Measurements from ENCODE around the gene SPINK7.
"Not testable (repeated sequence)": the region's sequence is repeated elsewhere in the genome, so short reads cannot be mapped to it uniquely, and the experiment has no call there.

SPINK7 gene

DNA sequence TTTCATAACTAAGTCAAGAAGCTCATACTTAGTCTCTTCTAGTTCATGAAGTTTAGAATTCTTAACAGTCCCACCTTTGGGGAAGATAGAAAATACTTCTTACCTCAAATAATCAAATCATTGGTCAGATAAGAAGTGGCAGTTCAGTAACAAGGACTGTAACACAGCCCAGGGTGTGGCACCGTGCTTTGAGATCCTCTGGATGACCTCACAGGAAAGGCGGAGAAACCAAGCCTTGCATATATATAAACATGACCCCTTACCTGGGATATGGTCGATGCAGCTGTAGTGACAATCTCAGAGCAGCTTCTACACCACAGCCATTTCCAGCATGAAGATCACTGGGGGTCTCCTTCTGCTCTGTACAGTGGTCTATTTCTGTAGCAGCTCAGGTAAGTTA lies at the start of gene SPINK7:
TSS of gene SPINK7 (plus strand) at position 271 of the 400 bp plus-strand sequence. CDS start at position 332, 61 bp downstream.
- in situ Hi-C loops (cut with MboI; ENCODE audit: low sequenced_read_pairs): no loop called here

DNA sequence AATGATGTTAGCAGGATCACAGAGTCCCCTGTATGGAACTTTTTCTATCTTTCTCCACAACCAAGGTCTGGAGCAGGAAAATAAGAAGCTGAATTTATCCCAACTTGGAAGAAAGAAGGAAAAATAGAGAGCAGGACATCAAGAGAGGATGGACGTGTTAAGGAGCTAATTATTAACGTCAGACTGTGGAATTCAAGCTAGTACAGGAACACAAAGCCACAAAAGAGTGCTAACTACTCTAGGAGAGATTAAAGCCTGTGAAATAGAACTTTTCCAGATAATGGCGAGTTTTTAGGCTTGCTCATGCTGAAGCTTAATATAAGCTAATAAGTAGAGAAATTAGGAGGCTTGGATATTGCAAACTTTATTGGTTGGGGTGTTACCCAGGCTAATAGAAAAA lies 44.3 kb upstream of the SPINK7 start:
- in situ Hi-C loops (cut with MboI; ENCODE audit: low sequenced_read_pairs): no loop called here

DNA sequence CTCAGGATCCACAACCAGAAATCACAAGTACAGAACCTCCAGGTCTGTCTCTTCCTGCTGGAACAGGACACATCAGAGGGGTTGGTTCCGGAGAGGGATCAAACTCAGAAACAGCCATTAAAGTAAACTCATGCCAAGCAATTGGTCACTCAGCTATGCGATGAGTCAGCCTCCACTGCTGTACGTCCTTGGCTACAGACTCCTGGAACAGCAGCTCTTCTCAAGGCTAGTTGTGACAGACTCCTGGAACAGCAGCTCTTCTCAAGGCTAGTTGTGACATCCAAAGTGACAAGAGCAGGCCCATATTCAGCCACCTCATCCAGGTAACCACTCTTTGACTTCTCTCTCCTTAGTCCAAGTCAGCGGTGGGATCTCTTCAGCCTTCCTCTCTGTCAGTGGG lies 43.7 kb upstream of the SPINK7 start, which contains the start of gene SPINK13:
TSS of gene SPINK13 (plus strand) at position 229 of the 400 bp plus-strand sequence. CDS start 1,279 bp downstream, outside the sequence.
- in situ Hi-C loops (cut with MboI; ENCODE audit: low sequenced_read_pairs): no loop called here

DNA sequence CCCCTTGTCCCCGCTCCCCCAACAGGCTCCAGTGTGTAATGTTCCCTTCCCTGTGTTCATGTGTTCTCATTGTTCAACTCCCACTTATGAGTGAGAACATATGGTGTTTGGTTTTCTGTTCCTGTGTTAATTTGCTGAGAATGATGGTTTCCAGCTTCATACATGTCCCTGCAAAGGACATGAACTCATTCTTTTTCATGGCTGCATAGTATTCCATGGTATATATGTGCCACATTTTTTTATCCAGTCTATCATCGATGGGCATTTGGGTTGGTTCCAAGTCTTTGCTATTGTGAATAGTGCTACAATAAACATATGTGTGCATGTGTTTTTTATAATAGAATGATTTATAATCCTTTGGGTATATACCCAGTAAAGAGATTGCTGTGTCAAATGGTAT lies 37.1 kb upstream of the SPINK7 start:
- in situ Hi-C loops (cut with MboI; ENCODE audit: low sequenced_read_pairs): not testable (repeated sequence)

DNA sequence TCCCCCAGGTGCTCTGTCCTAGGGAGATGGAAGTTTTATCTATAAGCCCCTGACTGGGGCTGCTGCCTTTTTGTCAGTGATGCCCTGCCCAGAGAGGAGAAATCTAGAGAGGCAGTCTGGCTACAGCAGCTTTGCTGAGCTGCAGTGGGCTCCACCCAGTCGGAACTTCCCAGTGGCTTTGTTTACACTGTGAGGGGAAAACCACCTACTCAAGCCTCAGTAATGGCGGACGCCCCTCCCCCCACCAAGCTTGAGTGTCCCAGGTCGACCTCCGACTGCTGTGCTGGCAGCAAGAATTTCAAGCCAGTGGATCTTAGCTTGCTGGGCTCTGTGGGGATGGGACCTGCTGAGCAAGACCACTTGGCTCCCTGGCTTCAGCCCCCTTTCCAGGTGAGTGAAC lies 31.3 kb upstream of the SPINK7 start:
- in situ Hi-C loops (cut with MboI; ENCODE audit: low sequenced_read_pairs): not testable (repeated sequence)

DNA sequence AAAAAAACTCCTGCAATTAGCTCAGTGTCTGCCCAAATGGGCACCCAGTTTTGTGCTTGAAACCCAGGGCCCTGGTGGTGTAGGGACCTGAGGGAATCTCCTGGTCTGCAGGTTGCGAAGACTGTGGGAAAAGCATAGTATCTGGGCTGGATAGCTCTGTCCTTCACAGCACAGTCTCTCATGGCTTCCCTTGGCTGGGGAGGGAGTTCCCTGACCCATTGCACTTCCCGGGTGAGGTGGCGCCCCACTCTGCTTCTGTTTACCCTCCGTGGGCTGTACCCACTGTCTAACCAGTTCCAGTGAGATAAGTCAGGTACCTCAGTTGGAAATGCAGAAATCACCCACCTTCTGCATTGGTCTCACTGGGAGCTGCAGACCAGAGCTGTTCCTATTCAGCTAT lies 30.9 kb upstream of the SPINK7 start:
- in situ Hi-C loops (cut with MboI; ENCODE audit: low sequenced_read_pairs): not testable (repeated sequence)

DNA sequence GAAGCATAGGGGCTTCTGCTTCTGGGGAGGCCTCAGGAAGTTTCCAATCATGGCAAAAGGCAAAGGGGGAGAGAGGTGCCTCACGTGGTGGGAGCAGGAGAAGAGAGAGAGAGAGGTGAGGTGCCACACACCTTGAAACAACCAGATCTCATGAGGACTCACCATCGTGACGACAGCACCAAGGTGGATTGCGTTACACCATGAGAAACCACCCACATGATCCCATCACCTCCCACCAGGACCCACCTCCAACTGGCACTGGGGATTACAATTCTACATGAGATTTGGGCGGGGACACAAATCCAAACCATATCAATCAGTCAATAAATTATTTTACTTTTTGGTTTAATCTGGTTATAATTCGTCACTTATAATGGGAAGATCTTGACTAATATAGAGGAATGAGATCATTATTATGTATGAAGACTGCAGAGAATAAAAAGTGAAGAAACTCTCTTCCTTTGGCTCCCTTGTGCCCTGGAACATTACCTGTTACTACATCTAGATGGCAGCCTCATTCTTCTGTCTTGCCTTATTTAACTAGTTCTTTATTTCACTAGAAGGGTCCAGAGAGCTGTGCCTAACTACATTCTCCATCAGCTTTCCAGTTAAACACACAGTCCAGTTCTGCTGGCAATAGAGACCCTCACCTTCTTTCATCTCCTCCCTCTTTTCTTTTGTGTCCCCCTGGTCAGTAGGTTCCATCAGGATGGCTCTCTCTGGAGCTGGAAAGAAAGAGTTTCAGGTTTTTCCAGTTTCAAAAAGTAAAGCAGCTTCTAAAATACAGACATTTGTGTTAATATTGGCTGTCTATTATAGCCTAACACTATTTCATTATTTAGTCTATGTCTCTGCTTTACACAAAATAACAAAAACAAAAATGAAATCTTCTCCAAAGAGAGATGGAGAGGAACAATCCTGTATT lies 21.7 kb upstream of the SPINK7 start:
- in situ Hi-C loops (cut with MboI; ENCODE audit: low sequenced_read_pairs): no loop called here

DNA sequence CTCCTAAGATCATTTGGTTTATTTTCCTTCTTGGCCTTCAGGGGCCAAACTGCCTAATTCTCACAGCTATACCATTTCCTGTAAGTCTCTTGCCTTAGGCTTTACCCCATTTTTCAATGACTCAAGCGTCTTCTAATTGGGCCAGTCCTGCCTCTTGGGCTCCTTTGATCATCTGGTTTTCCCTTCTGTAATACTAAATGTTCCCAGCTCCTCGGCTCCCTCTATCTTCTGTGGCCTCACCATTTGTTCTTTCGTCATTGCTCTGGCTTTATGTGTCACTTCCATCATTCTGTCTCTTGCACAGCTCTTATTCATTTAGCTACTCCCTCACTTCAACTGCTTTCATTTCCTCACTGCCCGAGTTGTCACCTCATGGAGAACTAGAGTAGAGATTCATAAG lies 14.5 kb upstream of the SPINK7 start:
- in situ Hi-C loops (cut with MboI; ENCODE audit: low sequenced_read_pairs): no loop called here

DNA sequence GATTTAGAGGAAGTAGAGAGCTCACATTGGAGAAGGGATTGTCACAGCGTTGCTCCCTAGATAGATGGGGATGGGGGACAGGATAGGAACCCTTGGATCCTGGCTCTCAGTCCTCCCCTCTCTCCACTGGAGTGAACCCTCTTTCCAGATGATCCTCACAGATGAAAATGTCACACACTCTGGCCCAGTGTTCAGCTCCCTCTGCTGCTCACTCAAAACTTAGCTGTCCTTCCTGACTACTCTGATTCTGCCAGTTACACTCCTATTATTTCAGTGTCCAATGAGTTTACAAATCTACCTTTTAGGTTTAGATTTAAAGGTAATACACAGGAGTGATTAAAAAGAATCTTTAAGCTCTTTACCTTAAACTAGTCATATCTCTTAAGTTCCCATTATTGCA lies 5.8 kb upstream of the SPINK7 start:
- in situ Hi-C loops (cut with MboI; ENCODE audit: low sequenced_read_pairs): no loop called here

DNA sequence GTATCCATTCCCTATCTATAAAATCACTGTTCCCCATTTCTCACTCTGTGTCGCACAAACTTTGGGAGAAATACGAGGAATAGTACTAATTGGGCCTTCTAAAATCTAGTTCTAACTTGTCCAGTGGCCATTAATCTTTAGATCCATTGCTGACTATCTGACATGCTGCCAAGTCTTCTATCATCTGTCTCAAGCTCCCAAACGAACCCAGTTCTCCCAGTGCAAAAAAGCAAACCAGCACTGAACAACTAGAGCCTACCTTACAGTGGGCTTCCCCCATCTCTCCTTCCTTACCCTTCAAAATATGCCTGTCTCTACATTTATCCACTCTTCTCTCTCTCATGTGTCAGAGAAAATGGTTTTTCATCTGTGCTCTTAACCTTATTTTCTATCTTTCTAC lies 3.2 kb upstream of the SPINK7 start:
- in situ Hi-C loops (cut with MboI; ENCODE audit: low sequenced_read_pairs): no loop called here

DNA sequence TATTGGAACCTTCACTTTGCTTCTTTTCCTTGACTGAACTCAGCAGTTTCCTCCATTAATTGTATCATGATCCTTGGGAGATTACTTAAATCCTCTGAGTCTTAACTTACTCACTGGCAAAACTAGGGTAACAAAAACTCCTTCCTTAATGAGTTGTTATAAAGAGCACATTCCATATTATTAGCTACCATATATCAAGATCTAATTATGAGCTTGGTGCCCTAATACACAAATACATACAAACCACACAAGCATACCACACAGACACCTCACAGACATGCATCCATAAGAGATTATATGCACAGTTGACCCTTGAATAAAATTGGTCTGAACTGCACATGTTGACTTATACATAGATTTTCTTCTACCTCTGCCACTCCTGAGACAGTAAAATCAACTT lies 2.5 kb upstream of the SPINK7 start:
- in situ Hi-C loops (cut with MboI; ENCODE audit: low sequenced_read_pairs): no loop called here

DNA sequence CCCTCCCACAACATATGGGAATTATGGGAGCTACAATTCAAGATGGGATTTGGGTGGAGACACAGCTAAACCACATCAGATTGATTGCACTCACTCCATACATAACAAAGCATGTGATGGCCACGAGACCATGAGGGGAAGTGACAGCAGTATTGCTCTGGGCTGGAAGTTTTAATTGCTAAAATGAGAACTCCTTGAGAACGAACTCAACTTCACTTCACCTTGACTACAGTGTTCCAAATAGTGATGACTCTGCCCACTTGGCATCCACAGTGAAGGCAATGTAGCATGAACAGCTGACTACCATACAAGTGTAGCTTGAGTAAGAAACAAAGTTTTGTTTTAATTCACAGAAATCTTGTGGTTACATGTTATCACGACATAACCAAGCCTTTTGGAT lies 739 bp upstream of the SPINK7 start:
- in situ Hi-C loops (cut with MboI; ENCODE audit: low sequenced_read_pairs): no loop called here

DNA sequence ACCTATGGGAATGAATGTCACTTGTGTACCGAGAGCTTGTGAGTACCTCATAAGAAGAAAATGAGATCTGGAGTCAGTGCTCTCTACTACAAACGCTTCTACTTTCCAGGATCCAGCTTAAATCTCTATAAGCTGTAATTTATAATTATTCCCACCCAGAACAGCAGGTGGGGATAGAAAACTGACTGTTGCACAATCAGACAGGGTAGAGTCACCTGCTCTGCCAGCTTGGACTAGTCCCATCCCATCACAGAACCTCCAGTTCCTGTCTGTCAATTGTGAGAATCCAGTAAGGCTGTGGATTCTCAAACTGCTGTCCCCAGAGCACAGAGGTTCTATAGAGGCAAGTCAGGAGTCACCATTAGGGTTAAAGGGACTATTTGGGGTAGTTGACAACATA lies 2.0 kb downstream of the SPINK7 start:
- in situ Hi-C loops (cut with MboI; ENCODE audit: low sequenced_read_pairs): no loop called here

DNA sequence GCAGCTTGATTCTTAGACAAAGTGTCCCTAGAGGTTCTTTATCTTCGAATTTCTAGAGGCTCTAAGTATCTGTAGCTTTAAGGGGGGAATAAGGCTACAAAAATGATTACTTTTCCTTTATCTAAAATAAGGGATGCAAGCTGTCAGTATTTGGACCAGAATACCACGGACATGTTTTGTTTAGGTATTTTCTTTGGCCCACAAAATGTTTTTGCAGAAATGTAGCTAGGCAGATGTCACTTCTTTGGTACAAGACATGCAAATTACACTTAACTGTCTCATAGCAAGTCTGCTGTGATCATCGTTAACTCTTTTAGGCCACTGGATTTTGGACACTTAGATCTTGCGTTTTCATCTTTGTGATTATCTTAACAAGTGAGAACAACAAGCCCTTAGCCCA lies 2.5 kb downstream of the SPINK7 start:
- in situ Hi-C loops (cut with MboI; ENCODE audit: low sequenced_read_pairs): no loop called here

DNA sequence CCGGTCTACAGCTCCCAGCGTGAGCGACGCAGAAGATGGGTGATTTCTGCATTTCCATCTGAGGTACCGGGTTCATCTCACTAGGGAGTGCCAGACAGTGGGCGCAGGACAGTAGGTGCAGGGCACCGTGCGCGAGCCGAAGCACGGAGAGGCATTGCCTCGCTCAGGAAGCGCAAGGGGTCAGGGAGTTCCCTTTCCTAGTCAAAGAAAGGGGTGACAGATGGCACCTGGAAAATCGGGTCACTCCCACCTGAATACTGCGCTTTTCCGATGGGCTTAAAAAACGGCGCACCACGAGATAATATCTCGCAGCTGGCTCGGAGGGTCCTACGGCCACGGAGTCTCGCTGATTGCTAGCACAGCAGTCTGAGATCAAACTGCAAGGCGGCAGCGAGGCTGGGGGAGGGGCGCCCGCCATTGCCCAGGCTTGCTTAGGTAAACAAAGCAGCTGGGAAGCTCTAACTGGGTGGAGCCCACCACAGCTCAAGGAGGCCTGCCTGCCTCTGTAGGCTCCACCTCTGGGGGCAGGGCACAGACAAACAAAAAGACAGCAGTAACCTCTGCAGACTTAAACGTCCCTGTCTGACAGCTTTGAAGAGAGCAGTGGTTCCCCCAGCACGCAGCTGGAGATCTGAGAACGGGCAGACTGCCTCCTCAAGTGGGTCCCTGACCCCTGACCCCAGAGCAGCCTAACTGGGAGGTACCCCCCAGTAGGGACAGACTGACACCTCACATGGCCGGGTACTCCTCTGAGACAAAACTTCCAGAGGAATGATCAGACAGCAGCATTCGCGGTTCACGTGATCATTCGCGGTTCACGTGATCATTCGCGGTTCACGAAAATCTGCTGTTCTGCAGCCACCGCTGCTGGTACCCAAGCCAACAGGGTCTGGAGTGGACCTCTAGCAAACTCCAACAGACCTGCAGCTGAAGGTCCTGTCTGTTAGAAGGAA lies 8.1 kb downstream of the SPINK7 start:
- in situ Hi-C loops (cut with MboI; ENCODE audit: low sequenced_read_pairs): not testable (repeated sequence)

DNA sequence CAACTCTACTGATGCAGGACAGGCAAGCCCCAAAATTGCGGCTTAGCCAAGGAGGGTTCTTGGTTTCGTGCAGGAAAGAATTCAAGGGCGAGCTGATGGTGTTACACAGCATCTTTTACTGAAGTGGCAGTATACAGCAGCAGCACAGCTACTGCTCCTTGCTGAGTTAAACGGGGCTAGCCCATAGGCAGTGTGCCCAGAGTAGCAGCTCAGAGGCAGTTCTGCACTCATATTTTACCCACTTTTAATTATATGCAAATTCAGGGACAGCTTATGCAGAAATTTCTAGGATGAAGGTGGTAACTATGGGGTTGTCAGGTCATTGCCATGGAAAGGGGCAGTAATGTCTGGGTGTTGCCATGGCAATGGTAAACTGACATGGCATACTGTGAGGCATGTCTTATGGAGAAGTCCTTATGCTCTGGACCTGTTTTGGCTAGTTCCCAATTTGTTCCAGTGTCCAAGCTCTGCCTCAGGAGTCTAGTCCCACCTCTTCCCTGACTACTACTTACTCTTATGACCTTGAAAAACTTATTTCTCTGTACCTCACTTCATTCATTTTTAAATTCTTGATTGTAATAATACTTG lies 21.1 kb downstream of the SPINK7 start:
- in situ Hi-C loops (cut with MboI; ENCODE audit: low sequenced_read_pairs): no loop called here

DNA sequence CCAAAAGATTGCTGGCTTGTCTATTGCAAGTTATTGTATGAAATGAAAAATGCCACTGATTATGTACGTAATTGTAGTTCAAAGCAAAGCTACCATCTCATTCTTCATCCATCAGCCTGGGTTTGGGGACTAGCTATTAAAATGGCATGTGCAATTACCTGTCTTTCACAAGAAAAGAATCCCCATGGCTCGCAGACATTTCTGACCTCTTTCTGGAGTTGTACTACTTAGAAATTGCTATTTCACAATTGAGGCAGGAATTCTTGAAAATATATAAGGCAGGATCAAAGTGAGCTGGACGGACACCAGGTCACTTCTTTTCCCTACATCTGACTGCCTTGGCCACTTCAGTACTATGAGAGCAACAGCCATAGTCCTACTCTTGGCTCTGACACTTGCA lies 23.0 kb downstream of the SPINK7 start, which contains the start of gene SPINK9:
TSS of gene SPINK9 (plus strand) at position 301 of the 400 bp plus-strand sequence. CDS start at position 356, 55 bp downstream.
- in situ Hi-C loops (cut with MboI; ENCODE audit: low sequenced_read_pairs): no loop called here

DNA sequence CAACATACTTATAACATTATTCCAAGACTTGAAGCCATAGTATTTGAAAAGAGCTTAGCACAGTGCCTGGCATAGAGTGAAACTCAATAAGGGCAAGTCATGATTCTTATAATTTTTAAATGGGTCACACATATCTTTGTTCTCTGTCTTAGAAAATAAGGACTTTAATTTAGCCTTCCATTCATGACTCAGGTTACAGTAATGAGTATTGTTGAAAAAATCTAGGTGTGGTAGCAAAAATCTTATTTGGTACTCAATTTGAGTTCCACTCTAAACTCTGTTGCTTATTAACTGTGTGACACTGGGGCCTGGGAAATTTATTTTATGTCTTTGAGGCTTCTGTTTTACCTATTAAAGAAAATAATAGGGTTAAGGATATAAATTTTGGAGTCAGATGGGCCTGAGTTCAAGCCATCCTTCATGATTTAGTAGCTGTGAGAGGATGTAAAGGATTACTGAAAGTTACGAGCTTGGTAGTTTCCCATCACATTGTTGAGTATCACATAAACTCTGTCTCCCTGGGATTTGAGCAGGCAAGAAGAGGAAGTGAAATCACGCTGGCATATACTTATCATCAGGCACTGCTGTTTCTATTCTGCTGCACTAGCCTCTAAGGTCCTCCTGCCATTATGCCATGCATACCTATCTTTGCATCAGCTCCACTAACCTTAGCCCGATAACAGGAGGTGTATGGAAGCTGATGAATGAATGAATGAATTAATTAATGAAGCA lies 24.6 kb downstream of the SPINK7 start:
- in situ Hi-C loops (cut with MboI; ENCODE audit: low sequenced_read_pairs): no loop called here

DNA sequence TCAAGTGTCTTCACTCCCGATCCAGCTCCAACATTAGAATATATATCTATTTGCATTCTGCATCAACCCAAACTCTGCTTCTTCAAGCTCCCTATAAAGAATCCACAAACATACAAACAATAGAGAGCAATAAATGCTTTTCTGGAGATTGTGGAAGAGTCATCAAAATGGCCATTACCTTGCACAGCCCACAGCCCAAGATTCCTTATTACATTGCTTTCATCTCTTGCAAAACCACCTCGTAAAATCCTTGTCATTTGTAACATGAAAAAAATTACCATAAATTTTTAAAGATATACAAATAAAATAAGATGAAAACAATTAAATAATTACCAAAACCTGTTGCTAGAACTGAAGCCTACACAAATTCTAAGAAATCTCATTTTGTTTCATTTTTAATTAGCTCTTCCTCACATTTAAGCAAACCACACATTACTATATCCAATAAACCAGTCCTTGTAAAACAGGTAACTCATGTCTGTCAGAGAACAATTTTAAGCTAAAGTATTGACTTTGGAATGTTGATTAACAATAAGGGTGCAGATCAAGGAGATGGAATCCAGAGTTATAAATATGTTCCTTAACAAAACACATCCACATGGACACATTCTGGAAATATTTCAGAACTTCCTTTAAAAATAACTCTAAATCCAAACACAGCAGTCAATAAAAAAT lies 30.3 kb downstream of the SPINK7 start:
- in situ Hi-C loops (cut with MboI; ENCODE audit: low sequenced_read_pairs): no loop called here

DNA sequence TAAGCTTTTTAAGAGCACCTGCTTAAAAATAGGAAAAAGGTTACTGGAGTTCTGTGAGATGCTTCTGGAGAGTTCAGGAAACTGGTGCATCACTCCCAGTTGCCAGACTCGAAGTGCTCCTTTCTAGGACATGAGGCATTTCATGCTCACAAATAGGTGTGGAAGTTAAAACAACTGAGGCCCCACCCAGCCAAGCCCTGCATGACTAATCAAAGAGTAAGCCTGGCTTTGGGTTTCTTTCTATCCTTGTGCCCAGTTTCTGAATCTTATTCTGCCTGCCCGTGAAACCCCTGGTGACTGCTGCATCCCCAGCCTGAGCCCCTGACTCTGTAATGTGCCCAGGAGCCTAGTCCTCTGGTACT lies 30.8 kb downstream of the SPINK7 start:
- in situ Hi-C loops (cut with MboI; ENCODE audit: low sequenced_read_pairs): no loop called here

Measured in HL-60/S4 treated with phorbol 12-myristate 13-acetate at 8.2 ng/mL for 4 days and 3 days (cell line).